Measurements from ENCODE around the gene SLC6A6. TPM values are rescaled to one million over a fixed set of nuclear protein-coding genes. Genes with fewer than 3 reads are reported as not detected.

Gene SLC6A6
- total RNA-seq, 1 donor from 2014 or later = 24.2 TPM

- TF ChIP-seq EZH2 (IDR thresholded peaks at IDR 0.05; ENCODE audit: insufficient read depth, low read length) = no peak
- peak; percentile 34 for TF ChIP-seq CTCF (IDR thresholded peaks at IDR 0.05; ENCODE audit: insufficient read depth, low read depth, low read length)
- no peak overlapping the region for H3K27ac Mint-ChIP-seq (ENCODE audit: unreplicated experiment)
- Histone ChIP-seq H3K27me3 (ENCODE audit: insufficient read depth, low read length) (no peaks in the 10 kb centered on the region), H3K79me2 (ENCODE audit: insufficient read depth, low read length) (peaks cover 52% of the 10 kb centered on the region), H3K27ac (ENCODE audit: low read depth, low read length) (no peak overlapping the region), H3K4me2 (ENCODE audit: low read length) (no peak overlapping the region), H4K20me1 (ENCODE audit: insufficient read depth, low read length) (peaks cover 40% of the 10 kb centered on the region), H3K4me3 (ENCODE audit: insufficient read depth, low read depth, low read length) (no peak overlapping the region), H3K9ac (ENCODE audit: low read length) (no peak overlapping the region), H3K36me3 (ENCODE audit: insufficient read depth, low read length) (no peaks in the 10 kb centered on the region), H3K4me1 (ENCODE audit: insufficient read depth, low read length) (peaks cover 45% of the 10 kb centered on the region), H2AFZ (ENCODE audit: low read depth, low read length) (no peak overlapping the region), H3K9me3 (ENCODE audit: insufficient read depth, low read depth, low read length) (no peaks in the 10 kb centered on the region)
- no peaks in the 10 kb centered on the region for H3K9me3 Mint-ChIP-seq (ENCODE audit: unreplicated experiment)
- no peaks in the 10 kb centered on the region for H3K36me3 Mint-ChIP-seq (ENCODE audit: low read depth, unreplicated experiment)
- H3K4me3 Mint-ChIP-seq (ENCODE audit: unreplicated experiment) = no peak overlapping the region
- H3K27me3 Mint-ChIP-seq (ENCODE audit: low read depth, unreplicated experiment) = no peaks in the 10 kb centered on the region
- FAIRE-seq (no peak), DNase-seq (ENCODE audit: low read depth) (no peak)
- peaks cover 25% of the 10 kb centered on the region for H3K4me1 Mint-ChIP-seq (ENCODE audit: low read depth, unreplicated experiment)
Measured at GRCh38 chr3:14411988-14412387, 9.6 kb downstream of the SLC6A6 start.

GRCh38 chr3:14412831-14413380, 10.5 kb downstream of the SLC6A6 start:
- no peaks in the 10 kb centered on the region for H3K27me3 ChIP-seq (ENCODE audit: insufficient read depth, low read length)
- TF ChIP-seq EZH2 (IDR thresholded peaks at IDR 0.05; ENCODE audit: insufficient read depth, low read length) = no peak
- TF ChIP-seq CTCF (IDR thresholded peaks at IDR 0.05; ENCODE audit: insufficient read depth, low read depth, low read length) = no peak
- no peak overlapping the region for H3K9ac ChIP-seq (ENCODE audit: low read length)
- H3K36me3 Mint-ChIP-seq (ENCODE audit: low read depth, unreplicated experiment) = peaks cover 2% of the 10 kb centered on the region
- no peak overlapping the region for H3K4me3 Mint-ChIP-seq (ENCODE audit: unreplicated experiment)
- H3K79me2 ChIP-seq (ENCODE audit: insufficient read depth, low read length) = peaks cover 44% of the 10 kb centered on the region
- peaks cover 25% of the 10 kb centered on the region for H3K4me1 Mint-ChIP-seq (ENCODE audit: low read depth, unreplicated experiment)
- peaks cover 2% of the 10 kb centered on the region for H3K36me3 ChIP-seq (ENCODE audit: insufficient read depth, low read length)
- H3K27ac Mint-ChIP-seq (ENCODE audit: unreplicated experiment) = no peak overlapping the region
- H3K9me3 Mint-ChIP-seq (ENCODE audit: unreplicated experiment) = no peaks in the 10 kb centered on the region
- no peak overlapping the region for H3K4me3 ChIP-seq (ENCODE audit: insufficient read depth, low read depth, low read length)
- no peak overlapping the region for H2AFZ ChIP-seq (ENCODE audit: low read depth, low read length)
- H3K4me1 ChIP-seq (ENCODE audit: insufficient read depth, low read length) = peaks cover 45% of the 10 kb centered on the region
- no peak overlapping the region for H3K27ac ChIP-seq (ENCODE audit: low read depth, low read length)
- no peaks in the 10 kb centered on the region for H3K27me3 Mint-ChIP-seq (ENCODE audit: low read depth, unreplicated experiment)
- no peak for FAIRE-seq
- peak overlapping the region; percentile 16 for H3K4me2 ChIP-seq (ENCODE audit: low read length)
- DNase-seq (ENCODE audit: low read depth) = no peak
- peaks cover 36% of the 10 kb centered on the region for H4K20me1 ChIP-seq (ENCODE audit: insufficient read depth, low read length)
- H3K9me3 ChIP-seq (ENCODE audit: insufficient read depth, low read depth, low read length) = no peaks in the 10 kb centered on the region

- FAIRE-seq (no peak), DNase-seq (ENCODE audit: low read depth) (no peak)
- Mint-ChIP-seq H3K27me3 (ENCODE audit: low read depth, unreplicated experiment) (no peaks in the 10 kb centered on the region), H3K9me3 (ENCODE audit: unreplicated experiment) (no peaks in the 10 kb centered on the region), H3K36me3 (ENCODE audit: low read depth, unreplicated experiment) (peaks cover 3% of the 10 kb centered on the region), H3K4me3 (ENCODE audit: unreplicated experiment) (no peak overlapping the region), H3K4me1 (ENCODE audit: low read depth, unreplicated experiment) (peaks cover 28% of the 10 kb centered on the region), H3K27ac (ENCODE audit: unreplicated experiment) (no peak overlapping the region)
- Histone ChIP-seq H3K27me3 (ENCODE audit: insufficient read depth, low read length) (no peaks in the 10 kb centered on the region), H3K9ac (ENCODE audit: low read length) (no peak overlapping the region), H4K20me1 (ENCODE audit: insufficient read depth, low read length) (peaks cover 36% of the 10 kb centered on the region), H3K36me3 (ENCODE audit: insufficient read depth, low read length) (peaks cover 2% of the 10 kb centered on the region), H2AFZ (ENCODE audit: low read depth, low read length) (no peak overlapping the region), H3K4me2 (ENCODE audit: low read length) (peak overlapping the region; percentile 16), H3K4me1 (ENCODE audit: insufficient read depth, low read length) (peaks cover 45% of the 10 kb centered on the region), H3K9me3 (ENCODE audit: insufficient read depth, low read depth, low read length) (no peaks in the 10 kb centered on the region), H3K27ac (ENCODE audit: low read depth, low read length) (peak overlapping the region; percentile 6), H3K4me3 (ENCODE audit: insufficient read depth, low read depth, low read length) (no peak overlapping the region), H3K79me2 (ENCODE audit: insufficient read depth, low read length) (peaks cover 42% of the 10 kb centered on the region)
- no peak for TF ChIP-seq EZH2 (IDR thresholded peaks at IDR 0.05; ENCODE audit: insufficient read depth, low read length)
- TF ChIP-seq CTCF (IDR thresholded peaks at IDR 0.05; ENCODE audit: insufficient read depth, low read depth, low read length) = no peak
Measured at GRCh38 chr3:14413381-14414071, 11.1 kb downstream of the SLC6A6 start.

Data from astrocyte (in vitro differentiated cells and primary cell).